ENCODE data around the gene PLGLB2. TPM values are rescaled to one million over a fixed set of nuclear protein-coding genes. Genes with fewer than 3 reads are reported as not detected.
"Not testable (repeated sequence)": the region's sequence is repeated elsewhere in the genome, so short reads cannot be mapped to it uniquely, and the experiment has no call there.

Gene PLGLB2
- polyA plus RNA-seq, 1 donor = 2.4 TPM

- not testable (repeated sequence) for H3K4me1 ChIP-seq (ENCODE audit: control insufficient read depth, insufficient read depth, low read length); H3K9me3 ChIP-seq (ENCODE audit: control insufficient read depth, low read depth, low read length); H3K4me3 ChIP-seq (ENCODE audit: low read length); H3K27ac ChIP-seq (ENCODE audit: low read length); H3K27me3 ChIP-seq (ENCODE audit: control insufficient read depth, insufficient read depth, low read length); H3K36me3 ChIP-seq (ENCODE audit: control insufficient read depth, insufficient read depth, low read length)
- no CpG with 5 or more reads among the region's 11 CpGs for WGBS (ENCODE audit: insufficient coverage, low lambda C conversion rate)
- DNase-seq = peak in 1 of 2 donors; percentile 1
These were observed 2.7 kb downstream of the PLGLB2 start for GRCh38 chr2:87750560-87750959.

- not testable (repeated sequence) for H3K4me1 ChIP-seq (ENCODE audit: control insufficient read depth, insufficient read depth, low read length); H3K27ac ChIP-seq (ENCODE audit: low read length); H3K9me3 ChIP-seq (ENCODE audit: control insufficient read depth, low read depth, low read length); H3K36me3 ChIP-seq (ENCODE audit: control insufficient read depth, insufficient read depth, low read length); H3K27me3 ChIP-seq (ENCODE audit: control insufficient read depth, insufficient read depth, low read length); H3K4me3 ChIP-seq (ENCODE audit: low read length); DNase-seq
- no CpG with 5 or more reads among the region's 4 CpGs for WGBS (ENCODE audit: insufficient coverage, low lambda C conversion rate)
These were observed 6.9 kb downstream of the PLGLB2 start for GRCh38 chr2:87754759-87755158.

Other genes starting within 250 kb of the PLGLB2 start
- 1.2 TPM for gene RGPD2, start 77.7 kb downstream of the PLGLB2 start, polyA plus RNA-seq

All from large intestine (tissue), 3 donors.